ENCODE results near the gene CASR. TPM values are rescaled to one million over a fixed set of nuclear protein-coding genes. Genes with fewer than 3 reads are reported as not detected.

Gene CASR
- total and polyA plus RNA-seq, 11 donors: 0.02 TPM; not detected in 10

GRCh38 chr3:122312826-122313225 lies 129.4 kb downstream of the CASR start:
- Histone ChIP-seq H3K4me3 (no peak overlapping the region), H3K9me3 (no peaks in the 10 kb centered on the region), H3K36me3 (no peaks in the 10 kb centered on the region), H3K27ac (no peak overlapping the region), H3K27me3 (peaks cover 0 to 9% (median 0%) of the 10 kb centered on the region in 9 donors), H3K4me1 (peaks cover 0 to 9% (median 0%) of the 10 kb centered on the region in 12 donors)
- TF ChIP-seq CTCF (IDR thresholded peaks at IDR 0.05) (no peak), POLR2A (IDR thresholded peaks at IDR 0.05) (no peak)
- intact Hi-C loops (cut with DNase I): no loop called here
- ATAC-seq (no peak), DNase-seq (no peak)

- TF ChIP-seq POLR2A (IDR thresholded peaks at IDR 0.05) (no peak), CTCF (IDR thresholded peaks at IDR 0.05) (no peak)
- Histone ChIP-seq H3K27me3 (peaks cover 0 to 9% (median 0%) of the 10 kb centered on the region in 9 donors), H3K9me3 (no peaks in the 10 kb centered on the region), H3K4me3 (no peak overlapping the region), H3K4me1 (peaks cover 0 to 9% (median 0%) of the 10 kb centered on the region in 12 donors), H3K27ac (no peak overlapping the region), H3K36me3 (no peaks in the 10 kb centered on the region)
- 69 to 82% (median 72%) methylated on average over 3 of the region's 3 CpGs for WGBS, 4 donors
- ATAC-seq (no peak), DNase-seq (no peak)
- intact Hi-C loops (cut with DNase I): no loop called here
Observed at GRCh38 chr3:122313281-122313680, 129.8 kb downstream of the CASR start.

- Histone ChIP-seq H3K27ac (no peak overlapping the region), H3K9me3 (peaks cover 0 to 9% (median 0%) of the 10 kb centered on the region in 12 donors), H3K27me3 (peaks cover 0 to 6% (median 0%) of the 10 kb centered on the region in 9 donors), H3K4me1 (peaks cover 0 to 9% (median 0%) of the 10 kb centered on the region in 12 donors), H3K4me3 (no peak overlapping the region), H3K36me3 (no peaks in the 10 kb centered on the region)
- TF ChIP-seq CTCF (IDR thresholded peaks at IDR 0.05) (no peak), POLR2A (IDR thresholded peaks at IDR 0.05) (no peak)
- 77 to 90% (median 78%) methylated on average over 2 of the region's 2 CpGs for WGBS, 4 donors
- no peak for ATAC-seq
- intact Hi-C loops (cut with DNase I): no loop called here
- DNase-seq: no peak
Observed at GRCh38 chr3:122314228-122314876, 130.9 kb downstream of the CASR start.

GRCh38 chr3:122315619-122316018 lies 132.2 kb downstream of the CASR start:
- 20 to 49% (median 34%) methylated on average over 4 of the region's 4 CpGs for WGBS, 4 donors

More at GRCh38 chr3:122315619-122316018, 132.2 kb downstream of the CASR start:
- H3K4me1 ChIP-seq: peaks cover 0 to 9% (median 0%) of the 10 kb centered on the region in 12 donors
- TF ChIP-seq CTCF (IDR thresholded peaks at IDR 0.05): no peak
- TF ChIP-seq POLR2A (IDR thresholded peaks at IDR 0.05): no peak
- no peak overlapping the region for H3K27ac ChIP-seq
- DNase-seq (no peak), ATAC-seq (no peak)
- H3K4me3 ChIP-seq: no peak overlapping the region
- intact Hi-C loops (cut with DNase I): no loop called here
- peaks cover 0 to 21% (median 0%) of the 10 kb centered on the region in 12 donors for H3K9me3 ChIP-seq
- H3K27me3 ChIP-seq: peaks cover 0 to 6% (median 0%) of the 10 kb centered on the region in 9 donors
- no peaks in the 10 kb centered on the region for H3K36me3 ChIP-seq

Measured in heart left ventricle (tissue), 16 donors.